ENCODE measurements around the gene MIOS.
"Not testable (repeated sequence)": the region's sequence is repeated elsewhere in the genome, so short reads cannot be mapped to it uniquely, and the experiment has no call there.

Gene MIOS

GRCh38 chr7:7537711-7538110 lies 29.0 kb upstream of the MIOS start:
- no peak for TF ChIP-seq JUND (IDR thresholded peaks at IDR 0.05; ENCODE audit: low read depth)
- DNase-seq (ENCODE audit: low read depth in 1 of 2, low spot score in 1 of 2): no peak
- in situ Hi-C loops (cut with HindIII; ENCODE audit: low pct_unique_long_range_greater_than_20kb, low sequenced_read_pairs): no loop called here

DNA sequence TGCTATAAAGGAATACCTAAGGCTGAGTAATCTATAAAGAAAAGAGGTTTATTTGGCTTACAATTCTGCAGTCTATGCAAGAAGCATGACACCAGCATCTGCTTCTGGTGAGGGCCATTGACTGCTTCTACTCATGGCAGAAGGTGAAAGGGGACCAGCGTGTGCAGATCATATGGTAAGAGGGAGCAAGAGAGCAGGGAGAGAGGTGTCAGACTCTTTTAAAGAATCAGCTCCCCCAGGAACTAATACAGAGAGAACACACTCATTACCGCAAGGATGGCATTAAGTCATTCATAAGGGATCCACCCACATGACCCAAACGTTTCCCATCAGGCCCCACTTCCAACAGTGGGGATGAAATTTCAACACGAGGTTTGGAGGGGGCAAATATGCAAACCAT lies 27.5 kb upstream of the MIOS start:
- DNase-seq (ENCODE audit: low read depth in 1 of 2, low spot score in 1 of 2): no peak
- no peak for TF ChIP-seq JUND (IDR thresholded peaks at IDR 0.05; ENCODE audit: low read depth)
- in situ Hi-C loops (cut with HindIII; ENCODE audit: low pct_unique_long_range_greater_than_20kb, low sequenced_read_pairs): no loop called here

DNA sequence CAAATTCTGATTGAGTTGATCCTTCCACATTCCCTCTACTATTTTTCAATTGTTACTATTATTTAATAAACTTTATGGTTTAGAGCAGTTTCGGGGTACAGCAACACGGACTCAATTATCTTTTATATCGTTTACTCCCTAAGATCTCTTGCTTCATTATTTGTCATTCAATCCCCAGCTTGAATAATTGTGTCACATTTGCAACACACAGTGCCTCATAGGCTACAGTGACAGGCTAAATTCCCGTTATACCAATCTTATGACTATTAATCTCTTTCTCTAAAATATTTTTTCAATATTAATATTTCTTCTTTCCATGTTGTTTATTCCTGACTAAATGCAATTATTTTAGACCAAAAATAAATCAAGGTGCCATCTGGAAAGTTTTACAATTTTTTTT lies 27.0 kb upstream of the MIOS start:
- TF ChIP-seq JUND (IDR thresholded peaks at IDR 0.05; ENCODE audit: low read depth): no peak
- in situ Hi-C loops (cut with HindIII; ENCODE audit: low pct_unique_long_range_greater_than_20kb, low sequenced_read_pairs): no loop called here
- no peak for DNase-seq (ENCODE audit: low read depth in 1 of 2, low spot score in 1 of 2)

GRCh38 chr7:7542251-7542835 lies 24.3 kb upstream of the MIOS start:
- in situ Hi-C loops (cut with HindIII; ENCODE audit: low pct_unique_long_range_greater_than_20kb, low sequenced_read_pairs): no loop called here
- DNase-seq (ENCODE audit: low read depth in 1 of 2, low spot score in 1 of 2): no peak
- TF ChIP-seq JUND (IDR thresholded peaks at IDR 0.05; ENCODE audit: low read depth): no peak

- no peak for TF ChIP-seq JUND (IDR thresholded peaks at IDR 0.05; ENCODE audit: low read depth)
- in situ Hi-C loops (cut with HindIII; ENCODE audit: low pct_unique_long_range_greater_than_20kb, low sequenced_read_pairs): no loop called here
- DNase-seq (ENCODE audit: low read depth in 1 of 2, low spot score in 1 of 2): no peak
Measured at GRCh38 chr7:7548407-7548806, 18.3 kb upstream of the MIOS start.

- no peak for TF ChIP-seq JUND (IDR thresholded peaks at IDR 0.05; ENCODE audit: low read depth)
- in situ Hi-C loops (cut with HindIII; ENCODE audit: low pct_unique_long_range_greater_than_20kb, low sequenced_read_pairs): no loop called here
- no peak for DNase-seq (ENCODE audit: low read depth in 1 of 2, low spot score in 1 of 2)
Measured at GRCh38 chr7:7550663-7551062, 16.0 kb upstream of the MIOS start.

GRCh38 chr7:7552199-7552598 lies 14.5 kb upstream of the MIOS start:
- no peak for DNase-seq (ENCODE audit: low read depth in 1 of 2, low spot score in 1 of 2)
- in situ Hi-C loops (cut with HindIII; ENCODE audit: low pct_unique_long_range_greater_than_20kb, low sequenced_read_pairs): no loop called here
- TF ChIP-seq JUND (IDR thresholded peaks at IDR 0.05; ENCODE audit: low read depth): no peak

- in situ Hi-C loops (cut with HindIII; ENCODE audit: low pct_unique_long_range_greater_than_20kb, low sequenced_read_pairs): no loop called here
- DNase-seq (ENCODE audit: low read depth in 1 of 2, low spot score in 1 of 2): no peak
- TF ChIP-seq JUND (IDR thresholded peaks at IDR 0.05; ENCODE audit: low read depth): no peak
Measured at GRCh38 chr7:7553386-7553785, 13.3 kb upstream of the MIOS start.

DNA sequence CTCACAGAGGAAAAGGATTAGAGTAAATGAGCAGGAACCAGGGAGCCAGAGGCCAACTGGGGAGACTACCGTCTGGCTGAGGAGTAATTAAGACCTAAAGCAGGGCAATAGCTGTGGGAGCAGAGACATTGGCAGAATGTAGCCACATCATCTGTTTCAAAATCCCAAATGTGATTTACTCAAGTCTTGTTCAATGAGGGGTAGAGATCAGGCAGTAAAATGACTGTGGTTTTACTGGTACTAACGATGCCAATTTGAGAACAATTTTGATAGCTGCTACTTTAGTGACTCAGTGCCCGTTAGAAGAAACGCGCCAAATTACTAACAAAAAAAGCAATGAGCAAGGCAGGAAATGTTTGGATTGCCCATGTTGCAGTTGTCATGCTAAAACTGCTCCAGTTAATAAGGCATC lies 12.7 kb upstream of the MIOS start:
- no peak for TF ChIP-seq JUND (IDR thresholded peaks at IDR 0.05; ENCODE audit: low read depth)

GRCh38 chr7:7554649-7555575 lies 11.8 kb upstream of the MIOS start:
- in situ Hi-C loops (cut with HindIII; ENCODE audit: low pct_unique_long_range_greater_than_20kb, low sequenced_read_pairs): no loop called here
- TF ChIP-seq JUND (IDR thresholded peaks at IDR 0.05; ENCODE audit: low read depth): no peak
- DNase-seq (ENCODE audit: low read depth in 1 of 2, low spot score in 1 of 2): peak in 1 of 2 experiments; percentile 66

More for the DNA sequence above, 12.7 kb upstream of the MIOS start:
- in situ Hi-C loops (cut with HindIII; ENCODE audit: low pct_unique_long_range_greater_than_20kb, low sequenced_read_pairs): no loop called here
- DNase-seq (ENCODE audit: low read depth in 1 of 2, low spot score in 1 of 2): no peak

GRCh38 chr7:7556852-7557251 lies 9.8 kb upstream of the MIOS start:
- DNase-seq (ENCODE audit: low read depth in 1 of 2, low spot score in 1 of 2): no peak
- TF ChIP-seq JUND (IDR thresholded peaks at IDR 0.05; ENCODE audit: low read depth): no peak
- in situ Hi-C loops (cut with HindIII; ENCODE audit: low pct_unique_long_range_greater_than_20kb, low sequenced_read_pairs): no loop called here

GRCh38 chr7:7557252-7557651 lies 9.4 kb upstream of the MIOS start:
- in situ Hi-C loops (cut with HindIII; ENCODE audit: low pct_unique_long_range_greater_than_20kb, low sequenced_read_pairs): no loop called here
- no peak for DNase-seq (ENCODE audit: low read depth in 1 of 2, low spot score in 1 of 2)
- no peak for TF ChIP-seq JUND (IDR thresholded peaks at IDR 0.05; ENCODE audit: low read depth)

DNA sequence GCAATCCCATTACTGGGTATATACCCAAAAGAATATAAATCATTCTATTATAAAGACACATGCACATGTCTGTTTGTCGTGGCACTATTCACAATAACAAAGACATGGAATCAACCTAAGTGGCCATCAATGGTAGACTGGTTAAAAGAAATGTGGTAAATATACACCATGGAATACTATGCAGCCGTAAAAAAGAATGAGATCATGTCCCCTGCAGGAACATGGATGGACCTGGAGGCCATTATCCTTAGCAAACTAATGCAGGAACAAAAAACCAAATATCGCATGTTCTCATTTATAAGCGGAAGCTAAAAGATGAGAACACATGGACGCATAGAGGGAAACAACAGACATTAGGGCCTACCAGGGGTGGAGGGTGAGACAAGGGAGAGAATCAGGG lies 5.1 kb upstream of the MIOS start:
- in situ Hi-C loops (cut with HindIII; ENCODE audit: low pct_unique_long_range_greater_than_20kb, low sequenced_read_pairs): not testable (repeated sequence)

More for the DNA sequence above, 5.1 kb upstream of the MIOS start:
- not testable (repeated sequence) for DNase-seq (ENCODE audit: low read depth in 1 of 2, low spot score in 1 of 2)

All from T47D (cell line).